GM12875 (cell line): ENCODE measurements around the gene DAB1.
"Not testable (repeated sequence)": the region's sequence is repeated elsewhere in the genome, so short reads cannot be mapped to it uniquely, and the experiment has no call there.

Experiments
- H3K4me3 ChIP-seq: one replicate; pipeline ENCODE4 v1.5.1; 2011; ENCODE audit warnings: low read depth, low read length, control low read depth
- CTCF ChIP-seq: IDR thresholded peaks from 2 replicates; pipeline ENCODE4 v1.5.1; 2011; ENCODE audit warnings: low read depth, mild to moderate bottlenecking, control low read depth, inconsistent platforms, low read length, moderate library complexity, borderline replicate concordance; ENCODE audit not compliant: insufficient read depth

The DAB1 gene

GRCh38 chr1:57235730-57236510 is 187.9 kb downstream of the DAB1 start:
- TF ChIP-seq CTCF, result no peak
- no peak overlapping the region for H3K4me3 ChIP-seq

GRCh38 chr1:57234459-57234858 is 189.4 kb downstream of the DAB1 start:
- no peak overlapping the region for H3K4me3 ChIP-seq
- TF ChIP-seq CTCF, result no peak

GRCh38 chr1:57232500-57232899 is 191.4 kb downstream of the DAB1 start:
- TF ChIP-seq CTCF, result no peak

GRCh38 chr1:57229998-57230397 is 193.9 kb downstream of the DAB1 start:
- no peak for TF ChIP-seq CTCF
- H3K4me3 ChIP-seq, result no peak overlapping the region

More at GRCh38 chr1:57232500-57232899, 191.4 kb downstream of the DAB1 start:
- no peak overlapping the region for H3K4me3 ChIP-seq

GRCh38 chr1:57229076-57229475 is 194.8 kb downstream of the DAB1 start:
- H3K4me3 ChIP-seq, result no peak overlapping the region
- TF ChIP-seq CTCF, result no peak

- TF ChIP-seq CTCF, result no peak
- no peak overlapping the region for H3K4me3 ChIP-seq
Measured at GRCh38 chr1:57222801-57223200, 201.1 kb downstream of the DAB1 start.

GRCh38 chr1:57222307-57222706 is 201.6 kb downstream of the DAB1 start:
- no peak for TF ChIP-seq CTCF
- H3K4me3 ChIP-seq, result no peak overlapping the region

- not testable (repeated sequence) for H3K4me3 ChIP-seq
Measured at GRCh38 chr1:57220905-57221304, 203.0 kb downstream of the DAB1 start.
